Measurements from ENCODE around the gene YIPF2. TPM values are rescaled to one million over a fixed set of nuclear protein-coding genes. Genes with fewer than 3 reads are reported as not detected.
A peak's percentile ranks its signal among the peaks of the same experiment; 100 is the strongest.

Gene YIPF2
- total RNA-seq, 1 donor from 2014 or later, result 76.1 TPM

DNA sequence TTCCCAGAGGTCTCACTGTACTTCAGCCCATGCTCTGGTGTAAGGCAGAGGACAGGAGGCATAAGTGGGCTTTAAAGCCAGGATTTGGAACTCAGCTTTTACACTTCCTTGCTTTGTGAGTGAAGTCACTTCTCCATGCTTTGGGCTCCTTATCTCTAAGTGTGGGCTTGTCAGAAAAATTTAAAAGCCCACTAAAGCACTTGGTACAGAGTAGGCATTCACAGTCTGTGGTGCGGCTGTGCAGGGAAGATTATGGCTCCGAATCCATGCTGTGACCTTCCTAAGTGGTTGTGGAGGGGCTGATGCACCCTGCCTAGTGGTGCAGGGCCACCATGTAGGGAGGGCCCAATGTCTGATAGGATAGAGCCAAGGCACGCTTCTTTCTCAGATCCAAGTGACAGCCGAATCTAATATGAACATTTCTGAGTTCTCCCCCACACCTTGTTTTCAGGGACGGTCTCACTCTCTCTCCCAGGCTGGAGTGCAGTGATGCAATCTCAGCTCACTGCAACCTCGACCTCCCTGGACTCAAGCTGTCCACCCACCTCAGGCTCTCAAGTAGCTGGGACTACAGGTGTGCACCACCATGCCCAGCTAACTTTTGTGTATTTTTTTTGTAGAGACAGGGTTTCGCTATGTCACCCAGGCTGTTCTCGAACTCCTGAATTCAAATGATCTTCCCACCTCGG, 7.1 kb upstream of the YIPF2 start:
- DNase-seq (ENCODE audit: low spot score), result no peak
- H3K9me3 Mint-ChIP-seq (ENCODE audit: low read depth), result no peaks in the 10 kb centered on the region
- peak overlapping the region; percentile 59 for H3K27ac Mint-ChIP-seq (ENCODE audit: unreplicated experiment)
- H3K36me3 Mint-ChIP-seq (ENCODE audit: low read depth), result peaks cover 3% of the 10 kb centered on the region
- peaks cover 6% of the 10 kb centered on the region for H3K4me1 Mint-ChIP-seq (ENCODE audit: low read depth)
- H3K27me3 Mint-ChIP-seq (ENCODE audit: low read depth), result no peaks in the 10 kb centered on the region
- no peak overlapping the region for H3K4me3 Mint-ChIP-seq (ENCODE audit: unreplicated experiment)
- TF ChIP-seq, protein P1, sequence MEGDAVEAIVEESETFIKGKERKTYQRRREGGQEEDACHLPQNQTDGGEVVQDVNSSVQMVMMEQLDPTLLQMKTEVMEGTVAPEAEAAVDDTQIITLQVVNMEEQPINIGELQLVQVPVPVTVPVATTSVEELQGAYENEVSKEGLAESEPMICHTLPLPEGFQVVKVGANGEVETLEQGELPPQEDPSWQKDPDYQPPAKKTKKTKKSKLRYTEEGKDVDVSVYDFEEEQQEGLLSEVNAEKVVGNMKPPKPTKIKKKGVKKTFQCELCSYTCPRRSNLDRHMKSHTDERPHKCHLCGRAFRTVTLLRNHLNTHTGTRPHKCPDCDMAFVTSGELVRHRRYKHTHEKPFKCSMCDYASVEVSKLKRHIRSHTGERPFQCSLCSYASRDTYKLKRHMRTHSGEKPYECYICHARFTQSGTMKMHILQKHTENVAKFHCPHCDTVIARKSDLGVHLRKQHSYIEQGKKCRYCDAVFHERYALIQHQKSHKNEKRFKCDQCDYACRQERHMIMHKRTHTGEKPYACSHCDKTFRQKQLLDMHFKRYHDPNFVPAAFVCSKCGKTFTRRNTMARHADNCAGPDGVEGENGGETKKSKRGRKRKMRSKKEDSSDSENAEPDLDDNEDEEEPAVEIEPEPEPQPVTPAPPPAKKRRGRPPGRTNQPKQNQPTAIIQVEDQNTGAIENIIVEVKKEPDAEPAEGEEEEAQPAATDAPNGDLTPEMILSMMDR (IDR thresholded peaks at IDR 0.05), result no peak

DNA sequence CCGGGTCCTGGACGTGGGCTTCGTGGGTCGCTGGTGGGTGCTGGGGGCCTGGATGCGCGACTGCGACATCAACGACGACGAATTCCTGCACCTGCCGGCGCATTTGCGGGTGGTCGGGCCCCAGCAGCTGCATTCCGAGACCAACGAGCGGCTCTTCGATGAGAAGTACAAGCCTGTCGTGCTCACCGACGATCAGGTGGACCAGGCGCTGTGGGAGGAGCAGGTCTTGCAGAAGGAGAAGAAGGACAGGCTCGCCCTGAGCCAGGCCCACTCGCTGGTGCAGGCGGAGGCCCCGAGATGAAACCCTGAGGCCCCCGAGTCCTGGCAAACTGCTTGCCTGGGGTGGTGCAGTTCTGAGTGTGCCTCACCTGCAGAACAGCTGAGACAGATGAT, 959 bp upstream of the YIPF2 start:
- TF ChIP-seq, protein P1 (IDR thresholded peaks at IDR 0.05), result no peak
- H3K27me3 Mint-ChIP-seq (ENCODE audit: low read depth), result no peaks in the 10 kb centered on the region
- H3K4me3 Mint-ChIP-seq (ENCODE audit: unreplicated experiment), result peak overlapping the region; percentile 89
- no peaks in the 10 kb centered on the region for H3K9me3 Mint-ChIP-seq (ENCODE audit: low read depth)
- peaks cover 7% of the 10 kb centered on the region for H3K36me3 Mint-ChIP-seq (ENCODE audit: low read depth)
- H3K27ac Mint-ChIP-seq (ENCODE audit: unreplicated experiment), result peak overlapping the region; percentile 71
- H3K4me1 Mint-ChIP-seq (ENCODE audit: low read depth), result peaks cover 23% of the 10 kb centered on the region
- DNase-seq (ENCODE audit: low spot score), result peak; percentile 86

DNA sequence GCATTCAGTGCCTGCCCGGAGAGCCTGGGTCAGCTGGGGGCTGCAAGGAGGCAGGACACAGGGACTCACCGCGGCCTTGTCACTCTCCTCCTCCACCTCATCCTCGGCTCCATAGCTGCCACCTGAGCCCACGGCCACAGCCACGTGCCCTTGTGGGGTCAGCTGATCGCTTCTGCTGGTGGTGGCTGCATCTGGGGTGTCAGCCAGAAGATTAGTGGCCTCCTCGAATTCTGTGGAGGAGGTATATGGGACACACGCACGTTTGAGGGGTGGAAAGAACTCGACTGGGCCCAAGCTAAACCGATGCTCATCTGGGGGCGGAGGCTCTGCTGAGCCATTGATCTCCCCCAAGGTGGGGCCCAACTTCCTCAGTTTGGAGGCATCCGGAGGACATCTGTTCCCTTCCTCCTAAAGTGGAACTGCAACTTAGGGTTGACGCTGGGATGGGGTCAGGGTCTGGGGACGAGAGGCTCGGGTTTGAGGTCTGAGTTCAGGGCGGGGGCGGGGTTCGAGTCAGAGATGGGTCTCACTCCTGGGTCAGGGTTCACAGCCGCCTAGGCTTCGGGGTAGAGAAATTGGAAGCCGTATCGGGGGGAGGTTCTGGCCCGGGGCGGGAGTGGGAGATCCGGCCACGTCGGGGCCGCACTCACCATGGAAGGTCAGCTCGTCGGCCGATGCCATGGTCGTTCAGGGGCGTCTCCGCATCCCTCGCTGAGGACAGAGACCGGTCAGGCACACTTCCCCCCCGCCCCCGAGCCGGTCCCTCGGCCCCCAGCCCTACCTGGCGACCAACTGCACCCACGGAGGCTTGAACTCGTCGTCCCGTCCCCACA, 493 bp downstream of the YIPF2 start:
- Mint-ChIP-seq H3K27ac (ENCODE audit: unreplicated experiment) (peak overlapping the region; percentile 95), H3K27me3 (ENCODE audit: low read depth) (no peaks in the 10 kb centered on the region), H3K4me1 (ENCODE audit: low read depth) (peaks cover 23% of the 10 kb centered on the region), H3K9me3 (ENCODE audit: low read depth) (no peaks in the 10 kb centered on the region), H3K4me3 (ENCODE audit: unreplicated experiment) (peak overlapping the region; percentile 89), H3K36me3 (ENCODE audit: low read depth) (peaks cover 9% of the 10 kb centered on the region)
- DNase-seq (ENCODE audit: low spot score), result no peak
- TF ChIP-seq, protein P1 (IDR thresholded peaks at IDR 0.05), result no peak

DNA sequence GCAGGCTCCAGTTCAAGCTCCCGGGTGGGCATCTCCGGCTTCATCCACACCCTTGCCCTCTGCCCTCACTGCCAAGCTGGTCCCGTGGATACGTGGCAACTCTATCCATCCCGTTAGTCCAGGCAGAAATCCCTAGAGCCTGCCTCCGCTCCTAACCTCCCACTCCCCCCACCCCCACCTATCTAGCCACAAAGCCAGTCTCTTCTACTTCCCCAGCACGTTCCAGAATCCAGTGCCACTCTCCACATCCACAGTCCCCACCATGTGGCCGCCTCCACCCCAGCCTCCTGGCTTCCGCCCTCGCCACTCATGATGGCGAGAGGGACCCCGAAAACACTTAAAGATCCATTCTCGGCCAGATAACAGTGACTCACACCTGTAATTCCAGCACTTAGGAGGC, 3.8 kb downstream of the YIPF2 start:
- no peak for DNase-seq (ENCODE audit: low spot score)
- H3K27me3 Mint-ChIP-seq (ENCODE audit: low read depth), result no peaks in the 10 kb centered on the region
- H3K27ac Mint-ChIP-seq (ENCODE audit: unreplicated experiment), result peak overlapping the region; percentile 49

More for the DNA sequence above, 3.8 kb downstream of the YIPF2 start:
- no peak overlapping the region for H3K4me3 Mint-ChIP-seq (ENCODE audit: unreplicated experiment)
- TF ChIP-seq, protein P1 (IDR thresholded peaks at IDR 0.05), result no peak
- H3K9me3 Mint-ChIP-seq (ENCODE audit: low read depth), result no peaks in the 10 kb centered on the region
- peaks cover 12% of the 10 kb centered on the region for H3K4me1 Mint-ChIP-seq (ENCODE audit: low read depth)
- H3K36me3 Mint-ChIP-seq (ENCODE audit: low read depth), result peaks cover 10% of the 10 kb centered on the region
